T-helper 2 cell (primary cell): ENCODE data around the gene ANKRD11.
"Not testable (repeated sequence)": the region's sequence is repeated elsewhere in the genome, so short reads cannot be mapped to it uniquely, and the experiment has no call there.

Experiments used
- DNase-seq, 5 experiments: peaks; one replicate each; pipeline versions ENCODE4 v3.0.0 to v3.0.0-alpha.2; 2012 to 2022

Gene ANKRD11

DNA sequence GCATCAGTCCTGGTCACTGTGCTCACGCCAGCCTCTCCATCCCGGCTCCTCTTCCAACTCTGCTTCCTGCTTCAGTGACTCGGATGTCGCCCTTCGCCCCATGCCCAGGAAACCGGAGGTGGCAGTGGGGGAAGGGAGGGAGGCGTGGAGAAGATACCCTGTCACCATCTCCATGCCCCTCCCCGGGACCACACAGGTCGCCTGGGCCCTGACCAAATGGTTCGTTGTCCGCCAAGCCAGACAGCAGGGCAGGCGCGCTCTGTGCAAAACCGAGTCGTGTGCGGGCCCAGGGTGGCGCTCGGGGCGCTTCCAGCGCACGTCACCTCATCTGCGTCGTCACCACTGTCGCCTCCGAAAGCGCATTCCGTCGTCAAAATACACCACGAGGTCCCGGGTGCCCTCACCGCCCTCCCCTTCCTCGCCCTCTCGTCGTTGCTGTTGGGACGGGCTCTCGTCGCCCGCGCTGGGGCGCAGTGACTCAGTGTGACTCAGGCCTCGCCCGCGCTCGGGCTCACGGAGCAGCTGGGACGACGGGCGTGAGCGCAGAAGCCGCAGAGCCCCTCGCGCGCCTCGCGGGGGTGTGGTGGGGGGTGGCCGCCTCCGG is 233.6 kb downstream of the ANKRD11 start:
- peak; percentile 41 to 84 (median 67) for DNase-seq

DNA sequence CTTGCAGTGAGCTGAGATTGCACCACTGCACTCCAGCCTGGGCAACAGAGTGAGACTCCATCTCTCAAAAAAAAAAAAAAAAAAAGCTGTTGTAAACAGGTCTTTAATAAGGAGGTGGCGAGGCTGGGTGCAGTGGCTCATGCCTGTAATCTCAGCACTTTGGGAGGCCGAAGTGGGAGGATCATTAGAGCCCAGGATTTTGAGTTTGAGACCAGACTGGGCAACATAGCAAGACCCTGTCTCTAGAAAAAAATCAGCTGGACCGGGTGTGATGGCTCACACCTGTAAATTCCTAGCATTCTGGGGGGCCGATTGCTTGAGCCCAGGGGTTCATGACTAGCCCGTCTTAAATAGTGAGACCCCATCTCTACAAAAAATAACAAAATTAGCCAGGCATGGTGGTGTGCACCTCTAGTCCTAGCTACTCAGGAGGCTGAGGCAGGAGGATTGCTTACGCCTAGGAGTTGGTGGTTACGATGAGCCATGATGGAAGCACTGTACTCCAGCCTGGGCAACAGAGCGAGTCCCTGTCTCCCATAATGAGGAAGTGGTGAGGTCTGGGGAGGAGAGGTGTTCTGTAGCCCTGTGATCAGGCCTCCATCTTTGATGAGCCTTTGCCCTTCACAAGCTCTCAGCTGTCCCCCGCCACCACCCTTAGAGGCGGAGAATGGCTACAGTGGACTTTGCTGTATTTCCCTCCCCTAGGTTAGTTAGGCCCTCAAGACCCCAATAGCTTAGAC is 236.6 kb downstream of the ANKRD11 start:
- no peak for DNase-seq

- no peak for DNase-seq
Observed at GRCh38 chr16:89248196-89248982, 242.0 kb downstream of the ANKRD11 start.

DNA sequence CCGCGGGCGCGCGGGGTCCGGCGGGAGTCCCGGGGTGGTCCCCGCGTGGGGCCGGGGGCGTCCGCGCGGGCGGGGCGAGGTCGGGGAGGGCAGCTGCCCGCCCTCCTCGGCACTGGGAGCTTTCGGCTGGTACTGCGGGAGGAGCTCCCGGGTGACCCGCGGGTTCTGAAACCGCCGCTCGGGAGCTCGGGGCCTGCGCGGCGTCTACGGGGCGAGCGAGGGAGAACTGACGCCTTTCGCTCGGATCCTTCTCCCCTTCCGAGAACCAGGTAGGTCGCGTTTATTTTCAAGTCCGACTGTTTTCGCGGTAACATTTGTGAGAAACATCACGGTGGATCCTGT is 242.7 kb downstream of the ANKRD11 start:
- DNase-seq = not testable (repeated sequence)

- DNase-seq = peak; percentile 81 to 98 (median 94)
Observed at GRCh38 chr16:89246903-89247733, 243.2 kb downstream of the ANKRD11 start.

- DNase-seq = no peak
Observed at GRCh38 chr16:89246383-89246902, 243.9 kb downstream of the ANKRD11 start.

- no peak for DNase-seq
Observed at GRCh38 chr16:89244754-89245153, 245.6 kb downstream of the ANKRD11 start.

DNA sequence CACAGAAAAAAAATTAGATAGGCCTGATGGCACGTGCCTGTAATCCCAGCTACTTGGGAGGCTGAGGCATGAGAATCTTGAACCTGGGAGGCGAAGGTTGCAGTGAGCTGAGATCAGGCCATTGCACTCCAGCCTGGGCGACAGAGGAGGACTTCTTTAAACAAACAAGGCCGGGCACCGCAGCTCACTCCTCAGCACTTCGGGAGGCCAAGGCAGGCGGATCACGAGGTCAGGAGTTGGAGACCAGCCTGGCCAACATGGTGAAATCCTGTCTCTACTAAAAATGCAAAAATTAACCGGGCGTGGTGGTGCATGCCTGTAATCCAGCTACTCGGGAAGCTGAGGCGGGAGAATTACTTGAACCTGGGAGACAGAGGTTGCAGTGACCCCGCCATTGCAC is 246.1 kb downstream of the ANKRD11 start:
- not testable (repeated sequence) for DNase-seq

DNA sequence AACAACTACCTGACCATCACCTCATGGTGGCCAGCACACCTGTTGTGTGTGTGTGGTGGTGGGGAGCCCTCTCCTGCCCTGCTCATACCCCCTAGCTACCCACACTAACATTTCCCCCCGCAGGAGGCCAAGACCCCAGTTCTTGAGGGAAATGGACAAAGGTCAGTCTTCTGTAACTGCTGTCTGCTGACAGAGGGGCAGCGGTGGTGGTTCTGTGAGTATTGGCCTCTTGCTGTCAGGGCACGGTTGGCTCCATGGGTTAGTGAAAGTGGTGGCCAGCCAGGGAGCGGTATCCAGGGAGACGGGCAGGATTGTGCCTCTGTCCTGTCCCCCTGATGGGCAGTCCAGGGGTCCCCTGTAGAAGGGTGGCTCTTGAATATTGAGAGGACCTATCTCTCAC is 246.7 kb downstream of the ANKRD11 start:
- DNase-seq = no peak

- DNase-seq = no peak
Observed at GRCh38 chr16:89242795-89243200, 247.6 kb downstream of the ANKRD11 start.

GRCh38 chr16:89241187-89242007 is 249.0 kb downstream of the ANKRD11 start:
- peak; percentile 63 to 96 (median 82) for DNase-seq

GRCh38 chr16:89237733-89238132 is 252.6 kb downstream of the ANKRD11 start:
- no peak for DNase-seq

GRCh38 chr16:89233678-89234490 is 256.5 kb downstream of the ANKRD11 start:
- no peak for DNase-seq

DNA sequence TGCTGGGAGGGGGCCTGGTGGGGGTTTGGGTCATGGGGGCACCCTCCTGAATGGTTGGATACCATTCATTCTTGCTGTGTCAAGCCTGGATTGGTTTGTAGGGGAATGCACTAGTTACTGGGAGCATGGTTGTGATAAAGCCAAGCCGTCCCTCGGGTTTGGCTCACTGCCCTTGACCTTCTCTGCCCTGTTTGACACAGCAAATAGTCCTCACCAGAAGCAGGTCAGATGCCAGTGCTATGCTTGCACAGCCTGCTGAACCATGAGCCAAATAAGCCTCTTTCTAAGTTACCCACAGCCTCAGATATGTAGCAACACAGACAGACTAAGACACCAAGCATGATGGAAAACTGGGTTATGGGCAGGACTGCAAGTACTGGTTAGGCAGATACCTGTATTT is 258.3 kb downstream of the ANKRD11 start:
- DNase-seq = no peak

DNA sequence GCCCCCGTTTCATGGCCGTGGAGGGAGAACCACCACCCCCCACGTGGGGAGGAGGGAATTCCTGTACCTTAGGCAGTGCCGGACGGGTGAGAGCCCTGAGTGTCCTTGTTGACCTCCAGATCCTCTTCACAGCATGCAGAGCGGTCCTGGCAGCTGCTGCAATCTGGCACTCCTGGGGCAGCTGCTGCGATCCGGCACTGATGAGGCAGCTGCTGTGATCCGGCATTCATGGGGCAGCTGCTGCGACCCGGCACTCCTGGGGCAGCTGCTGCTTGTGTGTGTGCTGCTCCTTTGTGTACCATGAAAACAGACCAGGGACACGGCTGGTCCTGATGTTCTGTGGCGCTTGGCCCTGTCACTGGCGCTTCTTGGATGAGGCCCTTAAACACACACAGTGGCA is 260.1 kb downstream of the ANKRD11 start:
- DNase-seq = no peak

- DNase-seq = no peak
Observed at GRCh38 chr16:89224665-89225064, 265.7 kb downstream of the ANKRD11 start.

- DNase-seq = no peak
Observed at GRCh38 chr16:89222931-89223330, 267.4 kb downstream of the ANKRD11 start.

DNA sequence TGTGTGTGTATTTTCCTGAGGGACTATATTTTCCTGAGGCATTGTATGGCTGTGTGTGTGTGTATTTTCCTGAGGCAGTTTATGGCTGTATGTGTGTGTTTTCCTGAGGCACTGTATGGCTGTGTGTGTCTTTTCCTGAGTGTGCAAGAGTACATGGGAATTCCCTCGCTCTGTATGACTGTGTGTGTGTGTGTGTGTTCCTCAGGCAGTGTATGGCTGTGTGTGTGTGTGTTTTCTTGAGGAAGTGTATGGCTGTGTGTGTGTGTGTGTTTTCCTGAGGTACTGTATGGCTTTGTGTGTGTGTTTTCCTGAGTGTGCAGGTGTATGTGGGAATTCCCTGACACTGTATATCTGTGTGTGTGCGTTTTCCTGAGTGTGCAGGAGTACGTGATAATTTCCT is 268.8 kb downstream of the ANKRD11 start:
- DNase-seq = no peak

GRCh38 chr16:89219365-89219764 is 271.0 kb downstream of the ANKRD11 start:
- DNase-seq = no peak
